HepG2 (cell line): ENCODE measurements around the gene OR6S1. TPM values are rescaled to one million over a fixed set of nuclear protein-coding genes. Genes with fewer than 3 reads are reported as not detected.

Experiments used
- CEBPG ChIP-seq: IDR thresholded peaks from 2 replicates; pipeline ENCODE4 v1.6.1; 2016
- EEA1 ChIP-seq: sonication (generic); formaldehyde crosslinking; IDR thresholded peaks from 2 replicates; pipeline ENCODE4 v1.5.1; 2020; ENCODE audit warnings: mild to moderate bottlenecking, missing genetic modification reagents, borderline replicate concordance
- FOSL2 ChIP-seq: sonication (generic); formaldehyde crosslinking; IDR thresholded peaks from 2 replicates; pipeline ENCODE4 v1.4.0; 2020; ENCODE audit warnings: missing genetic modification reagents
- MEIS1 ChIP-seq: sonication (generic); formaldehyde crosslinking; IDR thresholded peaks from 2 replicates; pipeline ENCODE4 v1.9.0; 2021; ENCODE audit warnings: mild to moderate bottlenecking, missing genetic modification reagents, moderate library complexity, borderline replicate concordance
- PHF20 ChIP-seq: sonication (generic); formaldehyde crosslinking; IDR thresholded peaks from 2 replicates; pipeline ENCODE4 v1.5.0; 2020; ENCODE audit warnings: mild to moderate bottlenecking, missing genetic modification reagents
- ZMYM4 ChIP-seq: sonication (generic); formaldehyde crosslinking; IDR thresholded peaks from 2 replicates; pipeline ENCODE4 v1.8.1; 2023; ENCODE audit warnings: mild to moderate bottlenecking, missing genetic modification reagents
- ZNF136 ChIP-seq: sonication (generic); formaldehyde crosslinking; IDR thresholded peaks from 2 replicates; pipeline ENCODE4 v1.8.1; 2022; ENCODE audit warnings: low read depth, mild to moderate bottlenecking, moderate library complexity, missing genetic modification reagents
- ZNF142 ChIP-seq: sonication (generic); formaldehyde crosslinking; IDR thresholded peaks from 2 replicates; pipeline ENCODE4 v1.4.0; 2020; ENCODE audit warnings: missing genetic modification reagents
- polyA plus RNA-seq, 8 experiments: library from polyadenylated mRNA; depleted of rRNA in 3 of 8; stranded (reverse) in 7 of 8; unstranded in 1 of 8; fragments of >200 nt; fragmentation: Illumina TruSeq in 4 of 8; extraction: Trizol in 4 of 8; gene quantifications; 2 replicates each; pipeline versions ENCODE4 v1.2.1 to v1.2.3, GENCODE V29; 2011 to 2016; ENCODE audit warnings: low read depth in 4 of 8, missing spikeins in 1 of 8, mixed read lengths in 1 of 8; ENCODE audit not compliant: insufficient read depth in 1 of 8
- total RNA-seq, 5 experiments: library from RNA; depleted of rRNA; stranded (reverse); fragments of >200 nt; fragmentation: Illumina TruSeq; extraction: Trizol; gene quantifications; 2 replicates each; pipeline ENCODE4 v1.2.3, GENCODE V29; 2016; ENCODE audit warnings: low read depth in 1 of 5
- TF ChIP-seq, protein P1 (sequence below): IDR thresholded peaks from 2 replicates; pipeline ENCODE4 v1.4.0; 2020; ENCODE audit warnings: mild to moderate bottlenecking, missing genetic modification reagents
- TF ChIP-seq, protein P2 (sequence below): sonication (generic); formaldehyde crosslinking; IDR thresholded peaks from 2 replicates; pipeline ENCODE4 v1.4.0; 2020; ENCODE audit warnings: missing genetic modification reagents, borderline replicate concordance

The OR6S1 gene
- total and polyA plus RNA-seq, 2 of the 13 experiments (the other 11 are each of a cell fraction or from before 2014, with no cell fraction given) = 0.09 TPM; not detected in 1

DNA sequence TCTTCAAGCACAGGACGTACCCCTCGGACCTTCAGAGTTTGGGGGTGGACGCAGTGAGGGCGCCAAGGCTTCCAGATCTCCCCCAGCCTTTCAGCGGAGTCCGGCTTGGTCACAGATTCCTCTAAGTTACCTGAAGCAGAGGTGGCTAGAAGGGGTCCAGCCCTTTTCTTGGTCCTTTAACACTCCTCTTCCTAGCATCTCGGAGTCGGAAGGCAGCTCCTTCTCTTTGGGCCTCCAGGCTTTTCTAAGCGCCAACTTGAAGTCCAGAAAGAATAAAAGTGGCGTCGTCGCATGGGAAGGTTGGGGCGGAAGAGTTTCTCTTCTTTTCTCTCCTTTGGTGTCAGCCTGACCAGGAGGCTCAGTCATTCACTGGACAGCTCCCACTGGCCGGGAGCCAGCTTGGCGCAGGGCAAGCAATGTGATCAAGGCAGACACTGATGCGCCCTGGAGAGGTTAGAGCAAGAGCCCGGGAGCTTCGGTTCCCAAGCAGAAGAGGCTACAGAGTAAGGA, 9.6 kb downstream of the OR6S1 start (continued):
- TF ChIP-seq ZNF142 (CRISPR knock-in tag) = 0 out of 2 replicates have a peak, but pooled peaks have one; percentile 12
- TF ChIP-seq PHF20 (CRISPR knock-in tag) = 0 out of 2 replicates have a peak, but pooled peaks have one; percentile 45
- no peak for TF ChIP-seq MEIS1 (CRISPR knock-in tag)
- TF ChIP-seq ZNF136 (CRISPR knock-in tag) = no peak
- peak; percentile 50; the same call in 1 of the 2 replicates for TF ChIP-seq ZMYM4
- TF ChIP-seq CEBPG = 0 out of 2 replicates have a peak, but pooled peaks have one; percentile 11
- TF ChIP-seq, protein P1, sequence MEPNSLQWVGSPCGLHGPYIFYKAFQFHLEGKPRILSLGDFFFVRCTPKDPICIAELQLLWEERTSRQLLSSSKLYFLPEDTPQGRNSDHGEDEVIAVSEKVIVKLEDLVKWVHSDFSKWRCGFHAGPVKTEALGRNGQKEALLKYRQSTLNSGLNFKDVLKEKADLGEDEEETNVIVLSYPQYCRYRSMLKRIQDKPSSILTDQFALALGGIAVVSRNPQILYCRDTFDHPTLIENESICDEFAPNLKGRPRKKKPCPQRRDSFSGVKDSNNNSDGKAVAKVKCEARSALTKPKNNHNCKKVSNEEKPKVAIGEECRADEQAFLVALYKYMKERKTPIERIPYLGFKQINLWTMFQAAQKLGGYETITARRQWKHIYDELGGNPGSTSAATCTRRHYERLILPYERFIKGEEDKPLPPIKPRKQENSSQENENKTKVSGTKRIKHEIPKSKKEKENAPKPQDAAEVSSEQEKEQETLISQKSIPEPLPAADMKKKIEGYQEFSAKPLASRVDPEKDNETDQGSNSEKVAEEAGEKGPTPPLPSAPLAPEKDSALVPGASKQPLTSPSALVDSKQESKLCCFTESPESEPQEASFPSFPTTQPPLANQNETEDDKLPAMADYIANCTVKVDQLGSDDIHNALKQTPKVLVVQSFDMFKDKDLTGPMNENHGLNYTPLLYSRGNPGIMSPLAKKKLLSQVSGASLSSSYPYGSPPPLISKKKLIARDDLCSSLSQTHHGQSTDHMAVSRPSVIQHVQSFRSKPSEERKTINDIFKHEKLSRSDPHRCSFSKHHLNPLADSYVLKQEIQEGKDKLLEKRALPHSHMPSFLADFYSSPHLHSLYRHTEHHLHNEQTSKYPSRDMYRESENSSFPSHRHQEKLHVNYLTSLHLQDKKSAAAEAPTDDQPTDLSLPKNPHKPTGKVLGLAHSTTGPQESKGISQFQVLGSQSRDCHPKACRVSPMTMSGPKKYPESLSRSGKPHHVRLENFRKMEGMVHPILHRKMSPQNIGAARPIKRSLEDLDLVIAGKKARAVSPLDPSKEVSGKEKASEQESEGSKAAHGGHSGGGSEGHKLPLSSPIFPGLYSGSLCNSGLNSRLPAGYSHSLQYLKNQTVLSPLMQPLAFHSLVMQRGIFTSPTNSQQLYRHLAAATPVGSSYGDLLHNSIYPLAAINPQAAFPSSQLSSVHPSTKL = peak; percentile 7; the same call in 1 of the 2 replicates
- 0 out of 2 replicates have a peak, but pooled peaks have one; percentile 38 for TF ChIP-seq FOSL2 (CRISPR knock-in tag)
- TF ChIP-seq, protein P2, sequence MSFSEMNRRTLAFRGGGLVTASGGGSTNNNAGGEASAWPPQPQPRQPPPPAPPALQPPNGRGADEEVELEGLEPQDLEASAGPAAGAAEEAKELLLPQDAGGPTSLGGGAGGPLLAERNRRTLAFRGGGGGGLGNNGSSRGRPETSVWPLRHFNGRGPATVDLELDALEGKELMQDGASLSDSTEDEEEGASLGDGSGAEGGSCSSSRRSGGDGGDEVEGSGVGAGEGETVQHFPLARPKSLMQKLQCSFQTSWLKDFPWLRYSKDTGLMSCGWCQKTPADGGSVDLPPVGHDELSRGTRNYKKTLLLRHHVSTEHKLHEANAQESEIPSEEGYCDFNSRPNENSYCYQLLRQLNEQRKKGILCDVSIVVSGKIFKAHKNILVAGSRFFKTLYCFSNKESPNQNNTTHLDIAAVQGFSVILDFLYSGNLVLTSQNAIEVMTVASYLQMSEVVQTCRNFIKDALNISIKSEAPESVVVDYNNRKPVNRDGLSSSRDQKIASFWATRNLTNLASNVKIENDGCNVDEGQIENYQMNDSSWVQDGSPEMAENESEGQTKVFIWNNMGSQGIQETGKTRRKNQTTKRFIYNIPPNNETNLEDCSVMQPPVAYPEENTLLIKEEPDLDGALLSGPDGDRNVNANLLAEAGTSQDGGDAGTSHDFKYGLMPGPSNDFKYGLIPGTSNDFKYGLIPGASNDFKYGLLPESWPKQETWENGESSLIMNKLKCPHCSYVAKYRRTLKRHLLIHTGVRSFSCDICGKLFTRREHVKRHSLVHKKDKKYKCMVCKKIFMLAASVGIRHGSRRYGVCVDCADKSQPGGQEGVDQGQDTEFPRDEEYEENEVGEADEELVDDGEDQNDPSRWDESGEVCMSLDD (CRISPR knock-in tag) = no peak
- no peak for TF ChIP-seq EEA1 (CRISPR knock-in tag)
